PC-3 (cell line): ENCODE results near the gene DDC.

ENCODE experiments used
- CTCF ChIP-seq: fragments of 300-600 bp; sonication (generic); conservative IDR thresholded peaks from 2 replicates; pipeline ENCODE4 v1.5.1; 2017; ENCODE audit warnings: antibody characterized with exemption, low read depth, mild to moderate bottlenecking, low read length
- EZH2 ChIP-seq: fragments of 300-600 bp; sonication (generic); IDR thresholded peaks from one replicate; pipeline ENCODE4 v1.6.1; 2017; ENCODE audit warnings: antibody characterized with exemption, mild to moderate bottlenecking, low read length; ENCODE audit not compliant: unreplicated experiment
- EZH2phosphoT487 ChIP-seq: fragments of 300-600 bp; sonication (generic); IDR thresholded peaks from 2 replicates; pipeline ENCODE4 v1.6.1; 2018; ENCODE audit warnings: mild to moderate bottlenecking, antibody characterized with exemption, low read length, borderline replicate concordance

GRCh38 chr7:50539725-50540124 is 25.5 kb downstream of the DDC start:
- TF ChIP-seq CTCF (no peak), EZH2 (no peak), EZH2phosphoT487 (no peak)
